ENCODE results near the gene DCAF17. TPM values are rescaled to one million over a fixed set of nuclear protein-coding genes. Genes with fewer than 3 reads are reported as not detected.

DCAF17 gene
- total RNA-seq, 2 experiments from 2014 or later: 13.0 to 14.3 TPM

DNA sequence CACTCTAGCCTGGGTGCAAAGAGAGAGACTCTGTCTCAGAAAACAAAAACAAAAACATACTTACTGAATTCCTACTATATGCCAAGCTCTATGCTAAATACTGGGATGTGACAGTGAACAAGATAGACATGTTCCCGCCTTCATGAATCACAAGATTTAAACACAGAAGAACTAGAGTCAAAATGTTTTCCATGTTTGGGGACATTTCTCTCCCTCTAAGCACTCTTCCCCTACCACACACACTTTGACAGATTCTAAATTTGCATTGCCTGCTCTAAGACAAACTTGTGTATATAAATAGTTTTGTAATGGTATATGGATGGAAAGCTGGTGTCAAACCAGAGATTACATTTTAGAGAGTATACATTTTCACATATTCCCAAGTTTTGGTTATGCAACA is 99.3 kb downstream of the DCAF17 start:
- H3K27ac ChIP-seq (ENCODE audit: low read depth in 1 of 2, low read length in 2 of 2): no peak overlapping the region
- H3K27me3 Mint-ChIP-seq: peaks cover 24% of the 10 kb centered on the region
- no peak overlapping the region for H3K4me3 ChIP-seq (ENCODE audit: low read length)
- H3K9me3 Mint-ChIP-seq: peaks cover 2% of the 10 kb centered on the region
- intact Hi-C loops (cut with DNase I, micrococcal nuclease): no loop called here
- TF ChIP-seq, protein P1, sequence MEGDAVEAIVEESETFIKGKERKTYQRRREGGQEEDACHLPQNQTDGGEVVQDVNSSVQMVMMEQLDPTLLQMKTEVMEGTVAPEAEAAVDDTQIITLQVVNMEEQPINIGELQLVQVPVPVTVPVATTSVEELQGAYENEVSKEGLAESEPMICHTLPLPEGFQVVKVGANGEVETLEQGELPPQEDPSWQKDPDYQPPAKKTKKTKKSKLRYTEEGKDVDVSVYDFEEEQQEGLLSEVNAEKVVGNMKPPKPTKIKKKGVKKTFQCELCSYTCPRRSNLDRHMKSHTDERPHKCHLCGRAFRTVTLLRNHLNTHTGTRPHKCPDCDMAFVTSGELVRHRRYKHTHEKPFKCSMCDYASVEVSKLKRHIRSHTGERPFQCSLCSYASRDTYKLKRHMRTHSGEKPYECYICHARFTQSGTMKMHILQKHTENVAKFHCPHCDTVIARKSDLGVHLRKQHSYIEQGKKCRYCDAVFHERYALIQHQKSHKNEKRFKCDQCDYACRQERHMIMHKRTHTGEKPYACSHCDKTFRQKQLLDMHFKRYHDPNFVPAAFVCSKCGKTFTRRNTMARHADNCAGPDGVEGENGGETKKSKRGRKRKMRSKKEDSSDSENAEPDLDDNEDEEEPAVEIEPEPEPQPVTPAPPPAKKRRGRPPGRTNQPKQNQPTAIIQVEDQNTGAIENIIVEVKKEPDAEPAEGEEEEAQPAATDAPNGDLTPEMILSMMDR (IDR thresholded peaks at IDR 0.05): no peak
- POLR2A ChIA-PET: no interaction called here
- peaks cover 0 to 4% of the 10 kb centered on the region in 2 experiments for H3K27me3 ChIP-seq (ENCODE audit: control insufficient read depth in 1 of 2, insufficient read depth in 2 of 2, low read length in 2 of 2)
- ATAC-seq (ENCODE audit: poor library complexity): no peak
- peaks cover 3 to 5% of the 10 kb centered on the region in 2 experiments for H3K9me3 ChIP-seq (ENCODE audit: control insufficient read depth in 1 of 2, insufficient read depth in 1 of 2, low read length in 2 of 2)
- H3K4me3 Mint-ChIP-seq: no peak overlapping the region
- no peaks in the 10 kb centered on the region for H3K36me3 Mint-ChIP-seq (ENCODE audit: low read depth)
- H3K36me3 ChIP-seq (ENCODE audit: insufficient read depth, low read length): no peaks in the 10 kb centered on the region
- no peaks in the 10 kb centered on the region for H3K4me1 Mint-ChIP-seq (ENCODE audit: low read depth)
- CTCF ChIA-PET: no interaction called here
- no peaks in the 10 kb centered on the region for H3K4me1 ChIP-seq (ENCODE audit: insufficient read depth, low read length)
- no peak overlapping the region for H3K27ac Mint-ChIP-seq
- no peak for DNase-seq

Other genes starting within 250 kb of the DCAF17 start
- 10 to 100 TPM in 1 of 2 experiments, 1 to 10 TPM in 1; 9.7 to 11.5 TPM for gene METTL8, start 236 bp upstream of the DCAF17 start, total RNA-seq
- under 1 TPM; 0.27 to 0.45 TPM for gene CYBRD1, start 88.2 kb downstream of the DCAF17 start, total RNA-seq

Data from CD4-positive, alpha-beta T cell (primary cell).